SKM-1 (cell line): ENCODE measurements around the gene TMEM87B.
"Not testable (repeated sequence)": the region's sequence is repeated elsewhere in the genome, so short reads cannot be mapped to it uniquely, and the experiment has no call there.

Experiments used
- DNase-seq: peaks from one replicate; lab custom pipeline; 2025; ENCODE audit not compliant: unreplicated experiment; lab: John Stamatoyannopoulos, UW

Gene TMEM87B

DNA sequence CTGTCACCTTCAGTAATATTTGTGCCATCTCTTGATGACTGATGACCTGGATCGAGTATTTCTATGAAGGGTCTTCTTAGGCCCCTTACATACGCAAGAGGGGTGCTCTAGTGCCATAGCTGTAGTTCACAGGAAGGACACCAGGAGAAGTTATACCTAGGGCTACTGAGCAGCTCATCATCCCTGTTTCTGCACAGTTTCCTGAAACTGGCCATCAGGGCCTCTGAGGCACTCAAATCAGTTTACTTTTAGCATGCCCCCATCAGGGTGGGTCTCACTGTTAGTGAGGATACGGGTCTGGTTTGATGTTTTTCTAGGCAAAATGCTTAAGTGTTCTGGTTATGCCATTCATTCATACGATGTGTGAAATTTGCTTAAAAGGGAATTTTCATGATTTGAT is 63.1 kb downstream of the TMEM87B start:
- DNase-seq = no peak

- peak; percentile 26 for DNase-seq
Observed at GRCh38 chr2:112121682-112122254, 66.7 kb downstream of the TMEM87B start.

- no peak for DNase-seq
Observed at GRCh38 chr2:112129060-112129459, 74.0 kb downstream of the TMEM87B start.

DNA sequence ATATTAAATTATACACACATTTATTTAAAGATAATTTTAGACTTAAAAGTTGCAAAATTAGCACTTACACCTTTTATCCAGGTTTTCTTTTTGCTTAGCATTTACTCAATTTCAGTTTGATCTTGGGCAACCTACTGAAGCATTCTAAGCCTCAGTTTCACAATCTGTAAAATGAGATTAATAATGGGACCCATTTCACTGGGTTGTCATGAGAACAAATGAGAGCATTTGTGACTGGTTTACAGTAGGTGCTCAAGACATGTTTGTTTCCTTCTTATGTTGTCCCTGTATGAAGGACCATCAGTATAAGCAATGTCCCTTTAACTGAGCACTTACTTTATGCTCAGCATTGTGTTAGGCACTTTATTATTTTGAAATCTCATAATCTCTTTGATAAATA is 78.3 kb downstream of the TMEM87B start:
- DNase-seq = no peak

DNA sequence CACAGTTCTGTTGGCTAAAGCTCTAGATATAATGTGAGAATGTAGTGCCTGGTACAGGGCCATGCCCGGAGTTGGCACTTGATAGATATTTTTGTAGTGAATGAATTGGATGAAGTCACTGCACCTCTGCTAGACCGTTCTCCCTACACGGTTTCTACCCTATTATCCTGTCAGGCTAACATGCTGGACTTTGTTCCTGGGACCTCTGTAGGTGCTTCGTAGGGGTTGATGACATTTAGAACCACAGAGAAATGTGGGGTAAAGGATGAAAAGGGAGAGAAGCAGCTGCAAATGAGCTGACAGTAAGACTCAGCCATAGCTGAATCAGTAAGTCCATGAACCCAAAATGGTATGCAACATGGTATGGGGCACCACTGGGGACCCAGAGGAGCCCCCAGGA is 79.1 kb downstream of the TMEM87B start:
- DNase-seq = no peak

GRCh38 chr2:112136096-112136495 is 81.0 kb downstream of the TMEM87B start:
- no peak for DNase-seq

GRCh38 chr2:112137516-112138158 is 82.6 kb downstream of the TMEM87B start:
- DNase-seq = no peak

GRCh38 chr2:112138159-112139032 is 83.3 kb downstream of the TMEM87B start, which contains the start of gene FBLN7:
FBLN7 (plus strand) TSS chr2:112138385; CDS start chr2:112138656, 271 bp downstream.
- DNase-seq = no peak

DNA sequence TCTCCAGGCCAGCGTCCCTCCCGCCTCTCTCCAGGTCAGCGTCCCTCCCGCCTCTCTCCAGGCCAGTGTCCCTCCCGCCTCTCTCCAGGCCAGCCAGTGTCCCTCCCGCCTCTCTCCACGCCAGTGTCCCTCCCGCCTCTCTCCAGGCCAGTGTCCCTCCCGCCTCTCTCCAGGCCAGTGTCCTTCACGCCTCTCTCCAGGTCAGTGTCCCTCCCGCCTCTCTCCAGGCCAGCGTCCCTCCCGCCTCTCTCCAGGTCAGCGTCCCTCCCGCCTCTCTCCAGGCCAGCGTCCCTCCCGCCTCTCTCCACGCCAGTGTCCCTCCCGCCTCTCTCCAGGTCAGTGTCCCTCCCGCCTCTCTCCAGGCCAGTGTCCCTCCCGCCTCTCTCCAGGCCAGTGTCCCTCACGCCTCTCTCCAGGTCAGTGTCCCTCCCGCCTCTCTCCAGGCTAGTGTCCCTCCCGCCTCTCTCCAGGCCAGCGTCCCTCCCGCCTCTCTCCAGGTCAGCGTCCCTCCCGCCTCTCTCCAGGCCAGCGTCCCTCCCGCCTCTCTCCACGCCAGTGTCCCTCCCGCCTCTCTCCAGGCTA is 84.1 kb downstream of the TMEM87B start:
- not testable (repeated sequence) for DNase-seq

DNA sequence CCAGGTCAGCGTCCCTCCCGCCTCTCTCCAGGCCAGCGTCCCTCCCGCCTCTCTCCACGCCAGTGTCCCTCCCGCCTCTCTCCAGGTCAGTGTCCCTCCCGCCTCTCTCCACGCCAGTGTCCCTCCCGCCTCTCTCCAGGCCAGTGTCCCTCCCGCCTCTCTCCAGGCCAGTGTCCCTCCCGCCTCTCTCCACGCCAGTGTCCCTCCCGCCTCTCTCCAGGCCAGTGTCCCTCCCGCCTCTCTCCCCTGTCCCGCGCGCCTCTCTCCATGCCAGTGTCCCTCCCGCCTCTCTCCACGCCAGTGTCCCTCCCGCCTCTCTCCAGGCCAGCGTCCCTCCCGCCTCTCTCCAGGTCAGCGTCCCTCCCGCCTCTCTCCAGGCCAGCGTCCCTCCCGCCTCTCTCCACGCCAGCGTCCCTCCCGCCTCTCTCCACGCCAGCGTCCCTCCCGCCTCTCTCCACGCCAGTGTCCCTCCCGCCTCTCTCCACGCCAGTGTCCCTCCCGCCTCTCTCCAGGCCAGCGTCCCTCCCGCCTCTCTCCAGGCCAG is 84.7 kb downstream of the TMEM87B start:
- not testable (repeated sequence) for DNase-seq

DNA sequence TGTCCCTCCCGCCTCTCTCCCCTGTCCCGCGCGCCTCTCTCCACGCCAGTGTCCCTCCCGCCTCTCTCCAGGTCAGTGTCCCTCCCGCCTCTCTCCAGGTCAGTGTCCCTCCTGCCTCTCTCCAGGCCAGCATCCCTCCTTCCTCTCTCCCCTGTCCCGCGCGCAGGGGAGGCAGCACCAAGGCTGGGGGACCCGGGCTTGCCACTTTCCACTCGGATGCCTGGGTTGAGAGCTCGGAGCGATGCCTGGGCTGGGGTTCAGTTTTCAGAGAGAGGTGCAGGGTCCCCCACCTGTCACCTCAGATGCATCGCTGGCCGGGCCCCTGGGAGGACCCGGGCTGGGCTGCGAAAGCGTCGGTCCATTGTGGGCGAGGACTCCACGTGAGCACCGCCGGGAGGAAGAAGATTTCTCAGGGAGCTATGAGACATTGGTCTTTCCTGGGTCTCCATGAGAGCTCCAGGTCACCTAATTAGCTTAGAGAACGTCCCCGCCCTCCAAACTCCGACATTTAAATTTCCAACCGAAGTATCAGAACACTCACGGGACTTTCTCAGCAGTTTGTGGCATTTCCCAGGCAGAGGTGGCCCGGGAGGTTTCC is 85.2 kb downstream of the TMEM87B start:
- no peak for DNase-seq

GRCh38 chr2:112140899-112141625 is 86.0 kb downstream of the TMEM87B start:
- no peak for DNase-seq

- DNase-seq = no peak
Observed at GRCh38 chr2:112141626-112142007, 86.5 kb downstream of the TMEM87B start.

- DNase-seq = no peak
Observed at GRCh38 chr2:112142525-112143078, 87.5 kb downstream of the TMEM87B start.

GRCh38 chr2:112143150-112143549 is 88.1 kb downstream of the TMEM87B start:
- no peak for DNase-seq

DNA sequence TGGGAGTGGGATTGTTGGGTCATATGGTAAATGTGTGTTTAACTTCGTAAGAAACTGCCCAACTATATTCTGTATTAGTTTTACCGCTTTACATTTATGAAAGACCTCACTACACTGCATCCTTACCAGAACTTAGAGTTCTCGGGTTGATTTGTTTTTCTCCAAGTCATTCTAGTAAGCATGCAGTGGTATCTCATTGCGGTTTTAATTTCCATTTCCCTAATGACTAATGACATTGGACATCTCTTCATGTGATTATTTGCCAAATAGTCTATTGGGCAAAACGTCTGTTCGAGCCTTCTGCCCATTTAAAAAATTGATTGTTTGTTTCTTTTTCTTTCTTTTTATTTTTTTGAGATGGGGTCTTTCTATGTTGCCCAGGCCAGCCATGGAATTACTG is 89.9 kb downstream of the TMEM87B start:
- DNase-seq = no peak

- DNase-seq = no peak
Observed at GRCh38 chr2:112147382-112148168, 92.5 kb downstream of the TMEM87B start.

- DNase-seq = no peak
Observed at GRCh38 chr2:112148477-112148876, 93.4 kb downstream of the TMEM87B start.

- no peak for DNase-seq
Observed at GRCh38 chr2:112149194-112149593, 94.1 kb downstream of the TMEM87B start.
